Activated T-cell treated with anti-CD3 and anti-CD28 coated beads for 24 hours (primary cell): ENCODE results near the gene NAPB.
"Not testable (repeated sequence)": the region's sequence is repeated elsewhere in the genome, so short reads cannot be mapped to it uniquely, and the experiment has no call there.

Experiments used
- DNase-seq: peaks from one replicate; pipeline ENCODE4 v3.0.0-alpha.2; 2020; ENCODE audit warnings: low read depth

Gene NAPB

GRCh38 chr20:23420943-23421931 is at the start of gene NAPB:
TSS of gene NAPB (minus strand) at chr20:23421488. CDS start at chr20:23421402, 86 bp downstream.
- peak; percentile 90 for DNase-seq

DNA sequence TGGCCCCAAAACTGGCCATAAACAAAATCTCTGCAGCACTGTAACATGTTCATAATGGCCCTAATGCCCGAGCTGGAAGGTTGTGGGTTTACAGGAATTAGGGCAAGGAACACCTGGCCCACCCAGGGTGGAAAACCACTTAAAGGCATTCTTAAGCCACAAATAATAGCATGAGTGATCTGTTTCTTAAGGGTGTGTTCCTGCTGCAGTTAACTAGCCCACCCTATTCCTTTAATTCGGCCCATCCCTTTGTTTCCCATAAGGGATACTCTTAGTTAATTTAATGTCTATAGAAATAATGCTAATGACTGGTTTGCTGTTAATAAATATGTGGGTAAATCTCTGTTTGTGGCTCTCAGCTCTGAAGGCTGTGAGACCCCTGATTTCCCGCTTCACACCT is 45.7 kb upstream of the NAPB start:
- DNase-seq: not testable (repeated sequence)

DNA sequence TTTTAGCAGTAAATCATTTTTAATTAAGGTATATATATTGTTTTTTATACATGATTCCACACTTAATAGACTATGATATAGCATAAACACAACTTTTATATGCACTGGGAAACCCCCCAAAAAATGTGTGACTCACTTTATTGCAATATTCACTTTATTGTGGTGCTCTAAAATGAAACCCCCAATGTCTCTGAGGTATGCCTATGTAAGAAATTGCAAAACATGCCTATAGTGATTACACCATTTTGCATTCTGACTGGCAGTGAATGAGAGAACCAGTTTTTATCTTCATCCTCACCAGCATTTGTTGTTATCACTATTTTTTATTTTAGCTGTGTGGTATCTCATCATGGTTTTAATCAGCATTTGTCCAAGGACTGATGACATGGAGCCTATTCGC is 39.9 kb upstream of the NAPB start:
- no peak for DNase-seq

DNA sequence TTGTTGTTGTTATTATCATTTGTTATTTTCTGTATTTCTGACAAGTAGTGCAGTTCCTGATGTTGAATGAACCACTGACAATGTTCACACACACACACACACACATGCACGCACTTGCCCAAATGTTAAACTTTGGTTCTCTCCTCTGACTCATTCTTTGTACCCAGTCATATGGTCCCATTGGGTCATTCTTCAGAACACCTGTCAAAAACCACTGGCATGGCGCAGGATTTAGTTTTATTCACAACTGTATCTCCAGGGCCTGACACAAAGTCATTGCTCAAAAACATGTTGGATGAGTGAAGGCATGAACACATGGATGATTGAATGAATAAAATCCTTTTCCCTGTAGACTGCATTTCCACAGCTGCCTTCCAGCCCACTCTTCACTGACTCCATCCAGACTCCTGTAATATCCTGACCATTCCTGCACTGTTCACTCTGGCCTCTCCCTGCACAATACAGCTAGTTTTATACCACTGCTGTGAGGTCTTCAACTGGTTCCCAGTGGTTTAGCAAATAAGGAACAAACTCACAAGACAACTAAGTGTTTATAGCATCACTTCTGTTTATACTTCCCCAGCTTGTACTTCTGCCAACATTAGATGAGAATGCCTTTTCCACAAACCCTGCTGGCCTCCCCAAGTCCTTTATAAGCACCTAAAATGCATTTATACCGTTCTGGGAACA is 38.3 kb upstream of the NAPB start:
- DNase-seq: no peak

GRCh38 chr20:23456873-23457272 is 35.6 kb upstream of the NAPB start:
- DNase-seq: no peak

DNA sequence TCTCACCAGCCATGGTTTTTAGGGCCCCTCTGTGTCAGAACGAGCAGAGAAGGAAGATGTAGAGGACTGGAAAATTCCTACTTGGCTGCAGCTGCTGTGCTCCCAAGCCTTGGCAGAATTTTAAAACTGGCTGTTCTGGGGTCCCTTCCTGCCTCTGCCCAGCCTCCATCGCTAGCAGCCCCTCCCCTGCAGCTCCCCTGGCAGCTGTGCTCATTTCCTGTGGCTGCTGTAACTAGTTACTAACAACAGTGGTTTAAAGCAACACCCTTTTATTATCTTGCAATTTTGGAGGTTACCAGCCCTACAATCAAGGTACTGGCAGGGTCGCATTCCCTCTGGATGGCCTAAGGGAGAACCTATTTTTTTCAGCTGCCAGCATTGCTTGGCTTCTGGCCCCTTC is 35.1 kb upstream of the NAPB start:
- no peak for DNase-seq

DNA sequence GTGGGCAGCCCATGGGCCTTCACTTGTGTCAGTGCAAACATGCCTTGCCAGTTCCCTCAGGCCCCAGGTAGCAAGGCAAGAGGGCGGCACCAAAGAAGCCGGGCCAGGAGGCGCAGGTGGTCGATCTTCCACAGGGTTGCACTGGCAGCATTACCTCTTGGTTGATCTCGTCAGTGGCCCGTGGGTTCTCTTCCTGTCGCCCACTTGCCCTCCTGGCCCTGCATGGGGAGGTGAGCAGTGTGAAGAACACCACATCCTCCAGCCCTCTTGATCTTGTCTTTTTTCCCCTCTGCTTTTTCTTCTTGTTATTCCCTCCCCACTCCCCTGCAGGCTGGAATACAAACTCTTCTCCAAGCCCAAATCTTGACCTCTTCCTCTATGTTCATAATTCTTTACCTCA is 34.4 kb upstream of the NAPB start:
- DNase-seq: no peak

DNA sequence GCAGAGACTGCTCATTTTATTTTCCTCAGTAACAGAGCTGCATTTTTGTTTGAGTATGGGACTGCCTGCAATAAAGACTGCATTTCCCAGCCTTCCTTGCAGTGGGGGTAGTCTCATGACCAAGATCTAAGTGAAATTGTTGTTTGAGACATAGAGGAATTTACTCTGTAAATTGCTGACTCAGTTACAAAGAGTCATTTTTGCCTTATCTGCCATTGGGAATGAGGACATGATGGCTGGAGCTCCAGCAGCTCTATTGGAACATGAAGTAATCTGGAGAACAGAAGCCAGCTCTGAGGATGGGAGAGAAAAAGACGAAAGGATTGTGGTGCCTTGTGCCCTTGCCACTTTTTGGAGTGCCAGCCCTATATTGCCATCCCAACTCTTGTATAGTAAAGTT is 33.5 kb upstream of the NAPB start:
- DNase-seq: no peak

- no peak for DNase-seq
Observed at GRCh38 chr20:23453549-23454543, 32.6 kb upstream of the NAPB start.

GRCh38 chr20:23452776-23453175 is 31.5 kb upstream of the NAPB start, which contains the start of gene CST11:
TSS of gene CST11 (minus strand) at chr20:23452876. CDS start at chr20:23452811, 65 bp downstream.
- no peak for DNase-seq

DNA sequence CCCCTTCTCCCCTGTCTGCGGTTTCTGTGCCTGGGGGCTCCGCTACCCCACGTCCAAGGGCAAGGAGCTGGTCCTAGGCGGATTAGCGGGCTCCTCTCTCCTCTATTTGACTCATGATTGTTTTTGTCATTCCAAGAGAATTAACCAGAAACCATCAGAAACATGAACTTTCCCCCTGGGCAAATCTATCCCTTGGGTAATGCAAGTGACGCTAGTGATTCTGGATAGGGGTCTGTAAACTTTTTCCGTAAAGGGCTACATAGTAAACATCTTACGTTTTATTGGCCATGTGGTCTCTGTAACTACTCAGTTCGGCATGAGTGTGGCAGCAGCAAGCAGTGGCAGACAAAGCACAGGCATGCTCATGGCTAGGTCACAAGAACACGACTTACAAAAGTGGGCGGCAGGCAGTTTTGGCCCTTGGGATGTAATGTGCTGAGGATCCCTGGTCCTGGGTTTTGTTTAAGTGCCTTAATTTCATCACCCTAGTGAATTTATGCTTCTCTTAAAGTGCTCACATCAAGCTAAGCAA is 30.7 kb upstream of the NAPB start:
- DNase-seq: no peak

GRCh38 chr20:23450877-23451276 is 29.6 kb upstream of the NAPB start:
- no peak for DNase-seq

DNA sequence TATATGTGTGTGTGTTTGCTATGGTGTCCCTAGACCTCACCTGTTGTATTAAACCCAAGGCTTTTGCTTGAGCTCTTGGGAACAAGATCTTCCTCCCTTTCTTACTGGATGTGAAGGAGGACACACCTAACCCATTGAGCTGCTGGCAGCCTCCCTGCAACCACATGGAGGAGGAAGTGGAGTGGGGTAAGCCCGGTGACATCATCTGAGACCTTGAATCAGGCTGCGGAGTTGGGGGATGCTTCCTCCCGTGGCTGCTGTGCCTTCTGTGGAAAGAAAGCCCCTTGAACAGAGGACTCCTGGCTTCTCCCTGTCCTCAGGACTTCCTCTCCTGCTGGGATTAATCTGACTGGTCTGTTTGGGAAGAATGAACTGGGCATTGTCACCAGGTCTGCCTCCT is 28.1 kb upstream of the NAPB start:
- no peak for DNase-seq

DNA sequence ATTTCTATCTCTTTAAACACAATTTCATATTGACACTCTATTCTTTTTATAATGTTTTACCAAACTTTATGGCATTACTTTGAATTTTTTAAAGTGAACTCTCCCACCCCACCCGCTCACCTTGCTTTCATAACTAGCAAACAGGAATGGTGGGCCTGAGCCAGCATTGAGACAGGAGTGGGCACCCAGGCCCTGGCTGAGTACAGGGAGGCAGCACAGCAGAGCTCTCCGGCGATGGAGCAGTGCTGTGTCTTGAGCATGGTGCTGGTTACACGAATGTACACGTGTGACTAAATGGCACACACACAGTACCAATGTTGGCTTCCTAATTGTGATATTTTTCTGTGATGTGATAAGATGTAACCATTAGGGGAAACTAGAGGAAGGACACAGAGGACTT is 26.9 kb upstream of the NAPB start:
- DNase-seq: no peak

DNA sequence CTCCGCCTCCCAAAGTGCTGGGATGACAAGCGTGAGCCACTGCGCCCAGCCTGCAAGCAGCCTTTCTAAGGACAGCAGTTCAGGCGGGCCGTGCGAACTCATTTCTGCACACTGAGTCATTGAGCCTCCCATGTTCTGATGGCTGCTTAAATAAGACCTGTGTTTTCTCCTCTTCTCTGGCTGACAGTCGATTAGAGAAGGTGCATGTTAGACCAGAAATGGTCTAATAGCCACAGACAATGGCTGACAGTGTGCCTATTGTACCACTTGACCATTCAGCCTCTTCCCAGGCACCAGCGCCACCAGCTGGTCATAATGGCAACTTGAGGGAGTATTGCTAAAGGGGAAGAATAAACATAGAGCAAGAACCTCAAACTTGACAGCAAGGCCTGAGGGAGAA is 25.2 kb upstream of the NAPB start:
- no peak for DNase-seq

- DNase-seq: no peak
Observed at GRCh38 chr20:23445596-23446217, 24.4 kb upstream of the NAPB start.

DNA sequence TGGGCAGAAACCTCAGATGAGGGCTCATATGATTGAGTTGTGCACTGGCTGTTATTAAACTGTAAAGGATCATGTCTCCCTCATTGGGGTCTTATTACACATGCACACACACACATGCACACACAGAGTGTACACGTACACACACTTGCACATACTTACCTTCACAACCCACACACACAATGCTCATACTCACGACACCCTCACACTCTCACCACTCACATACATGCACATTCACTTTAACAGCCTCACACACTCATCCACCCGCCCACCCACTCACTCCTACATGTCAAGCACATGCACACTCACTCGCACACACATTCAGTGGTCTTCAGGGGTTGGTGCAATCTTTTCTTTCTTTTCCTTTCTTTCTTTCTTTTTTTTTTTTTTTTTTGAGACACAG is 23.6 kb upstream of the NAPB start:
- DNase-seq: no peak

DNA sequence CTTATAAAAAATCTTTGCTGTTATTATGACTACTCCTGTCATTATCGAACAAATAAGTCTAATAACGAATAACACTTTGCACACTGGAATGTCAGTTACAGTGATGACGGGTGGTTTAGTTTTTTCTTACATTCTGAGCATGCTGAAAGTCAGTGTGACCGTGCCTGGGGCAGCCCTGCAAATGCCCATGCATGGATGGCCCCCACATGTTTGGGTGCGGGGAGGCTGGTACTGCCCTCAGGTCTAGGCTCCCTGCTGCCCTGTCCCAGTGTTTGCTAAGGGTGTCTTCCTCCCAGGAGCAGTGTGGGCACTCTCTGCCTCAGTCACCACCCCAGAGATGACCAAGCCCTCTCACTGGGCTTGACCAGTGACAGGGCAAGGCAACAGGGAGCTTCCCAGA is 21.1 kb upstream of the NAPB start:
- no peak for DNase-seq

DNA sequence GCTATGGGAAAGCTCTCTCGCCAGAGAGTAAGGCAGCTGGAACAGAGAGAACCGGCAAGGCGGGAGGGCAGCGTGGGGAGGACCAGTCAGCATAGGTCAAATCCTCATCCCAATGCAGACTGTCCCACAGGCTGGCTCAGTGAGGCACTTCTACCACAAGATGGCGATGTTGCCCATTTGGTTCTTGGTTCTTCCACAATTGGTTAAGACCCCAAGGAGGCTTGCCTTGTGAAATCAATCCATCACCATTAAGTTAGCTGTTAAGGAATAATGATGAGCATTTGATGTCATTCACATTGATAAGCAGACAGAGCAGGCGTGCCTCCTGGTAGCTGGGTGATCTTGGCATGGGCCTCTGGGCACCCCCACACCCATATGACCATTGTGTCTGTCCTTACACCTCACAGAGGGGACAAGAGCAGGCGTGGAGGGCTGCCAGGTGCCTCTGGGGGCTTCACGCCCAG is 20.6 kb upstream of the NAPB start:
- peak; percentile 55 for DNase-seq

GRCh38 chr20:23440004-23440403 is 18.7 kb upstream of the NAPB start:
- DNase-seq: no peak

- no peak for DNase-seq
Observed at GRCh38 chr20:23438661-23439060, 17.4 kb upstream of the NAPB start.
